SK-N-DZ (cell line): ENCODE data around the gene CLDN6.

ENCODE experiments used
- DNase-seq: peaks from one replicate; pipeline ENCODE4 v3.0.0-alpha.2; 2015; ENCODE audit warnings: low spot score
- small RNA-seq, 2 experiments: library from RNA; depleted of rRNA; stranded (forward); fragments of <200 nt; gene quantifications; one replicate each; pipeline ENCODE3, GENCODE V24; 2014

The CLDN6 gene

DNA sequence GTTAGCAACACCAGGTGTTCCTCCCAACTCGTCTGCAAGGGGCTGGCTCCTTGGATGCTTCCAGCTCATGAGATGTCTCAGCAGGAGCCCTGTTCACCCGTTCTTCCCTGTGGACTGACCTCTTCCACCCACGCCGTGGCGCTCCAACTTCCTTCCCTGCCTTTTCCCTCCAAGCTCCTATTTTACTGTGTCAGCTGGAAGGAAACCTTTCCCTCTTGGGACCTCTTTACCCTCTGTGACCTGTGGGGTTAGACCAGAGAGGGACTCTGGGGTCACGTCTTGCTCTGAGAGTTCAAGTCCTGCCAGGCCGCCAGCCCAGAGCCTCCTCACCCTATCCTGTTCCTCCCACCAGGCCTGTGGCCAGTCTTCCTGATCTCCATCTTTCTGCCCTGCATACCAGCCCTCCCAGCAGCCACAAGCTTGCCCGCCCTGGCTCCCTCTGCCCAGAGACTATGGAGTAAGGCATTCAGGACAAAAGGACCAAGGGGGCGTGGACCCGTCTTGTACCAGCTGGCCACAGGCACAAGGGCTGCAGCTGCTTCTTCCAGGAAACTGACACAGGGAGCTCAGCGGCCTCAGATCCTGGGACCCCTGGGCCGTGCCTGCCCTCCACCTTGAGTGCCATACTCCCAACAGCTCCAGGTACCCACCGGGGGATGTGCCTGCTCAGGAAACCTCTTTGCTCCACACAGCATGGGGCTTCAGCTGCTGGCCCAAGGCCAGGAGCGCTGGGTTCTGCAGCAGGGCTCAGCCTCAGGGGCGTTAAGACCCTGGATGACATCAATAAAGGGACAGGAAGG lies 45.8 kb downstream of the CLDN6 start:
- no peak for DNase-seq

GRCh38 chr16:2971134-2971984 lies 46.6 kb downstream of the CLDN6 start:
- no peak for DNase-seq

- no peak for DNase-seq
These were observed 47.4 kb downstream of the CLDN6 start for GRCh38 chr16:2970563-2970962.

GRCh38 chr16:2969545-2970521 lies 48.1 kb downstream of the CLDN6 start:
- peak; percentile 69 for DNase-seq

DNA sequence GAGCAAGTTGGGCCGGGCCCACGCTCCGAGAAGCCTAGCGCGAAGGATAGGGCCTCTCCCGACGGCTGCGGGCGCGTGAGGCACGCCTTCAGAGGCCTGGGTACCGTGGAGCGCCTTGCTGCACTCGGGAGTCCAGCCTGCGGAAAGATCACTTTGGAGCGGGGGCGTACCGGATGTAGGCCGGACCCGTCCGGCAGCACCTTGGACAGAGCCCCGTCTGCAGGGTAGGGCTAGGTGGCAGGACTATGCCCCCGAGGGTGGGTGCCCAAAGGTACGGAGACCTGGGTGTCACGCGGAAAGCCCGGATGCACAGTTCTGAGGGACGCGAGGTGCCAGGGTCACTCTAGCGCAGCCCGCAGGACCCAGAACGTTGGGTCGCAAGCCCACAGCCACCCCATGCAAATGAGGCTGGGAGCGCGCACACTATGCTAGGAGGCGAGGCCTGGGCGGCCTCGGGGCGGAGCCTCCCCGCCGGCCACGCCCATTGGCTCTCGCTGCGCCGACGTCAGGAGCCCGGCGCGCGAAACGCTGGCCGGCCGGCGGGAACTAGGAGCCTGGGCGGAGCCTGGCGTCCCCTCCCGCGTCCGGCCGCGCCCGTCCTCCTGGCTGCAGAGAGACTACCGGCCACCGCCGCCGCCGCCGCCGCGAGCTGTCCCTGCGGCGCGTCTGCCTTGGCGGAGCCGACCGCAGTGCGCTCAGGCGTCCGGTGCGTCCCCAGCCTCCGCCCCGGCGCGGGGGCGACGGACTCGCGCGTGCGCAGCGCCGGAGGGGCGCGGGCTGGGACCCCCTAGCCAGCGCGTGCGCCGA lies 49.0 kb downstream of the CLDN6 start, which contains the start of gene PAQR4:
Gene PAQR4, plus strand, starts transcription at position 611 of the 807 bp plus-strand sequence. CDS start 327 bp downstream, outside the sequence.
- DNase-seq: peak; percentile 90

DNA sequence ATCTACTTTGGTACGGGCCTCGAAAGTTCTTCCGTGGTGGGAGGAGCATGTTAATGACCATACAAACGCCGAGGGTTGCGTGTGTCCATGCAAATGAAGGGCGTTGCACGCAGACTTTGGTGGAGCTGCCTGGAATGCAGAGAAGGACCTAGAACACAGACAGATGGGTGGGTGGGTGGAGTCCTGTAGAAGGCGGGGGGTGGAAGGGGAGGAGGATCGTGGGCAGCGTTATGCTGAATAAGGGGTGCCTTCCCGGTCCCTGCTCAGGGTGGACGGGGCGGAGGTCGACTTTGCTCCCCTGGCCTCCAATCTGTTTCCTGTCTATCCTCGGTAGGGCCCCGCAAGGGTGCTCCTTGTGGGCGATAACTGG lies 49.6 kb downstream of the CLDN6 start:
- DNase-seq: no peak

GRCh38 chr16:2967721-2968161 lies 50.2 kb downstream of the CLDN6 start:
- DNase-seq: no peak

DNA sequence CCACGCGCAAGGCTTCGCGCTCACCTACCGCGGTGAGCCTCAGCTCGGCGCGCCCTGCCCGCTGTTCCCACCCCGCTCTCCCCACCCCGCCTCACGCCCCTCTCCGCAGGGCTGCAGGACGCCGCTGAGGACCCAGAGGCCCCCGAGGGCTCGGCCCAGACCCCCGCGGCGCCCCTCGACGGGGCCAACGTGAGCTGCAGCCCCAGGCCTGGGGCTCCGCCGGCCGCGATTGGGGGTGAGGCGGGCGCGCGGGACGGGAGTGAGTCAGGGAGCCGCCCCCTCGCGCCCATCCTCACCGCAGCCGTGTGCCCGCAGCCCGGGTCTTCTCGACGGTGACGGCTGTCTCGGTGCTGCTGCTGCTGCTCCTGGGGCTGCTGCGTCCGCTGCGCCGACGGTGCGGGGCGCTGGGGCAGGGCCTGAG lies 50.8 kb downstream of the CLDN6 start:
- no peak for DNase-seq

- DNase-seq: no peak
These were observed 51.2 kb downstream of the CLDN6 start for GRCh38 chr16:2966808-2967191.

DNA sequence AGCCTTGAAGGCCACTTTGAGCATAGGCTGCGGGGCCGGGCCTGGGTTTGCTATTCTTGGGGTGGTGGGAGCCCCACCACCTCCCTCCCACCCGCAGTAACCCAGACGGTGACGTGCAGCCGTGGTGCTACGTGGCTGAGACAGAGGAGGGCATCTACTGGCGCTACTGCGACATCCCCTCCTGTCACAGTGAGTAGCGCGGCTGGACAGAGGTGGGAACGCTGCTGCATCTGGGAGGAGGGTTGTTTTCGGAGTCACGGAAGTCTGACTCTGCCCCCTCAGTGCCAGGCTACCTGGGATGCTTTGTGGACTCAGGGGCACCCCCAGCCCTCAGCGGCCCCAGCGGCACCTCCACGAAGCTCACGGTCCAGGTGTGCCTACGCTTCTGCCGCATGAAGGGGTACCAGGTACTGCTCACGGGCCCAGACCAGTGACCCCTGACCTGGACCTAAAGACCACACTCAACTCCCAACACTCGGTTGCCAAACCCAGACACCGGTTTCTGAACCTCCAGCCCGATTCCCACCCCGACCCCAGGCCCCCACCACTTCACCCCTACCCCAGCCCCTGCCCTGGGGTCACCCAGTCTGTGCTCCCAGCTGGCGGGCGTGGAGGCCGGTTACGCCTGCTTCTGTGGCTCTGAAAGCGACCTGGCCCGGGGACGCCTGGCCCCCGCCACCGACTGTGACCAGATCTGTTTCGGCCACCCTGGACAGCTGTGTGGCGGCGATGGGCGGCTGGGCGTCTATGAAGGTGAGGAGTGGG lies 51.8 kb downstream of the CLDN6 start:
- no peak for DNase-seq

Small RNAs within 50 kb of the gene (small RNA-seq; reads per million reads assigned to genes)
- 0 reads per million in 2 experiments for gene LINC00514
